ENCODE data around the gene RNF144B. TPM values are rescaled to one million over a fixed set of nuclear protein-coding genes. Genes with fewer than 3 reads are reported as not detected.

The RNF144B gene
- total and polyA plus RNA-seq, 2 of the 8 experiments (the other 6 are each of a cell fraction or from before 2014, with no cell fraction given), result 1.8 to 11.2 TPM

DNA sequence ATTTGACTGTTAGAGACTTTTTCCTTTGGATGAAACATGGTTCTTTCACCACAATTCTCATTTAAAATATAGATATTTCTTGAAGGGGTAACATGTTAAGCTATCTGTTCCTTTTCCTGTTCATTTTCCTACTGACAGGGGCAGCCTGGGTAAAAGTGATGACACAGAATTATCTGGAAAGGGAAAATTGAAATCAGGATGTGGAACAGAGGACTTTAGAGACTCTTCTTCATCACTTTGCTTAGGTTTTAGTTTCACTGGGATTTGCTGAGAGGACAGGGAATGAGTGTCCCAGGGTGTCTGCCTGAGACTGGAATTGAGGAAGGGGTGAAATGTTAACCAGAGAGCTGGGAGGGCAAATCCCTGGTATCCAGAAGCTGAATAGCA lies 116.0 kb downstream of the RNF144B start:
- DNase-seq (ENCODE audit: low read depth in 1 of 2, low spot score in 2 of 2) (no peak), FAIRE-seq (no peak)
- POLR2A ChIA-PET (ENCODE audit: partially characterized antibody), result no interaction called here
- no peak overlapping the region for H4K91ac ChIP-seq (replicated peaks; ENCODE audit: insufficient read length, low read length)
- H3K18ac ChIP-seq (ENCODE audit: extremely low read depth, low read length), result no peak overlapping the region; the same call in 1 of the 2 replicates
- no peak overlapping the region for H2BK12ac ChIP-seq (ENCODE audit: low read depth, low read length)
- CTCF ChIA-PET (ENCODE audit: partially characterized antibody), result interaction anchor here (0.7 to 15.6 kb wide), 33 partner anchors 8 to 382 kb away, joined by 3 to 268 read pairs (median 4); partner anchors contain the start of genes NHLRC1 and RNF144B
- no peaks in the 10 kb centered on the region for H3K27me3 ChIP-seq (replicated peaks in 1 of 4; ENCODE audit: control insufficient read depth in 3 of 4, extremely low read depth in 1 of 4, insufficient read depth in 3 of 4, low read length in 3 of 4)
- no peak overlapping the region for H4K5ac ChIP-seq (ENCODE audit: insufficient read length, low read depth, low read length)
- TF ChIP-seq SUZ12 (IDR thresholded peaks at IDR 0.05; ENCODE audit: low read length) (no peak), ASH2L (IDR thresholded peaks at IDR 0.05; ENCODE audit: low read length) (no peak)
- H4K20me1 ChIP-seq (replicated peaks in 1 of 2; ENCODE audit: control insufficient read depth in 1 of 2, insufficient read depth in 2 of 2, low read length in 2 of 2), result no peaks in the 10 kb centered on the region
- no peak overlapping the region for H3K4me2 ChIP-seq (ENCODE audit: insufficient read depth in 1 of 2, low read depth in 2 of 2, low read length in 2 of 2)
- no peaks in the 10 kb centered on the region for H3K79me1 ChIP-seq (ENCODE audit: low read depth, low read length)
- H3K56ac ChIP-seq (replicated peaks; ENCODE audit: insufficient read length, low read depth, low read length), result no peak overlapping the region
- H4K8ac ChIP-seq (ENCODE audit: extremely low read depth, insufficient read depth, low read length), result no peak overlapping the region
- H3K4ac ChIP-seq (replicated peaks; ENCODE audit: insufficient read length, low read depth, low read length), result no peak overlapping the region
- H3K4me1 ChIP-seq (replicated peaks in 1 of 4; ENCODE audit: control insufficient read depth in 3 of 4, insufficient read depth in 4 of 4, low read length in 3 of 4), result no peaks in the 10 kb centered on the region
- H3K36me3 ChIP-seq (ENCODE audit: control insufficient read depth in 2 of 4, insufficient read depth in 4 of 4, low read length in 3 of 4), result no peaks in the 10 kb centered on the region
- no peak overlapping the region for H2BK15ac ChIP-seq (ENCODE audit: low read length)
- H2BK20ac ChIP-seq (ENCODE audit: low read length), result no peak overlapping the region
- H2BK5ac ChIP-seq (ENCODE audit: low read depth, low read length), result no peak overlapping the region
- H3K27ac ChIP-seq (ENCODE audit: low read depth, low read length), result no peak overlapping the region
- H3K9ac ChIP-seq (replicated peaks in 1 of 4; ENCODE audit: extremely low read depth in 1 of 4, low read depth in 3 of 4, low read length in 3 of 4), result no peak overlapping the region
- H3K79me2 ChIP-seq (ENCODE audit: control insufficient read depth in 1 of 2, insufficient read depth in 2 of 2, low read length in 2 of 2), result no peaks in the 10 kb centered on the region
- no peak overlapping the region for H3K23ac ChIP-seq (ENCODE audit: insufficient read length)
- H3K23me2 ChIP-seq (ENCODE audit: low read depth, low read length), result no peaks in the 10 kb centered on the region; the same call in 1 of the 2 replicates
- no peak overlapping the region for H3K4me3 ChIP-seq (ENCODE audit: extremely low read depth in 1 of 4, insufficient read depth in 2 of 4, low read depth in 3 of 4, low read length in 4 of 4)
- no peaks in the 10 kb centered on the region for H3K9me3 ChIP-seq (ENCODE audit: insufficient read depth in 2 of 2, low read depth in 1 of 2, low read length in 1 of 2)
- no peak overlapping the region for H2BK120ac ChIP-seq (replicated peaks; ENCODE audit: low read depth, low read length)
- no peak overlapping the region for H3K14ac ChIP-seq (ENCODE audit: insufficient read length)
- no peak overlapping the region for H2AK5ac ChIP-seq (ENCODE audit: low read depth, low read length)
- peak overlapping the region; percentile 7; the same call in 1 of the 2 replicates for H2AFZ ChIP-seq (ENCODE audit: low read length)

All from H1 (cell line).